Measurements from ENCODE around the gene DONSON.

The DONSON gene

GRCh38 chr21:33588485-33589335, at the start of gene DONSON (continued):
- no peak for TF ChIP-seq ZNF362 (tag by site-specific recombination; IDR thresholded peaks at IDR 0.05)
- TF ChIP-seq ZNF433 (tag by site-specific recombination; IDR thresholded peaks at IDR 0.05; ENCODE audit: low read depth) = no peak
- no peak for TF ChIP-seq HOXA7 (CRISPR knock-in tag; IDR thresholded peaks at IDR 0.05; ENCODE audit: borderline replicate concordance)
- no peak for TF ChIP-seq ZNF416 (tag by site-specific recombination; IDR thresholded peaks at IDR 0.05)
- peak; percentile 51; the same call in 1 of the 2 replicates for TF ChIP-seq ZNF391 (tag by site-specific recombination; IDR thresholded peaks at IDR 0.05; ENCODE audit: borderline replicate concordance, low read depth)
- TF ChIP-seq HOXC10 (CRISPR knock-in tag; IDR thresholded peaks at IDR 0.05) = no peak
- TF ChIP-seq BCL11A (tag by site-specific recombination; IDR thresholded peaks at IDR 0.05; ENCODE audit: low read depth) = 0 out of 2 replicates have a peak, but pooled peaks have one; percentile 42
- peak; percentile 82 for TF ChIP-seq SP7 (tag by site-specific recombination; IDR thresholded peaks at IDR 0.05)
- TF ChIP-seq, protein P1, sequence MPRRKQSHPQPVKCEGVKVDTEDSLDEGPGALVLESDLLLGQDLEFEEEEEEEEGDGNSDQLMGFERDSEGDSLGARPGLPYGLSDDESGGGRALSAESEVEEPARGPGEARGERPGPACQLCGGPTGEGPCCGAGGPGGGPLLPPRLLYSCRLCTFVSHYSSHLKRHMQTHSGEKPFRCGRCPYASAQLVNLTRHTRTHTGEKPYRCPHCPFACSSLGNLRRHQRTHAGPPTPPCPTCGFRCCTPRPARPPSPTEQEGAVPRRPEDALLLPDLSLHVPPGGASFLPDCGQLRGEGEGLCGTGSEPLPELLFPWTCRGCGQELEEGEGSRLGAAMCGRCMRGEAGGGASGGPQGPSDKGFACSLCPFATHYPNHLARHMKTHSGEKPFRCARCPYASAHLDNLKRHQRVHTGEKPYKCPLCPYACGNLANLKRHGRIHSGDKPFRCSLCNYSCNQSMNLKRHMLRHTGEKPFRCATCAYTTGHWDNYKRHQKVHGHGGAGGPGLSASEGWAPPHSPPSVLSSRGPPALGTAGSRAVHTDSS (tag by site-specific recombination; IDR thresholded peaks at IDR 0.05) = peak; percentile 44; the same call in 1 of the 2 replicates
- peak; percentile 79; the same call in 1 of the 2 replicates for TF ChIP-seq ZSCAN30 (tag by site-specific recombination; IDR thresholded peaks at IDR 0.05)
- TF ChIP-seq PATZ1 (tag by site-specific recombination; IDR thresholded peaks at IDR 0.05) = peak; percentile 82
- no peak for TF ChIP-seq ZNF48 (tag by site-specific recombination; IDR thresholded peaks at IDR 0.05)
- TF ChIP-seq ZNF184 (tag by site-specific recombination; IDR thresholded peaks at IDR 0.05) = peak; percentile 6; the same call in 1 of the 2 replicates
- peak; percentile 78 for TF ChIP-seq EGR2 (tag by site-specific recombination; IDR thresholded peaks at IDR 0.05; ENCODE audit: low read depth)
- no peak for TF ChIP-seq ZNF843 (tag by site-specific recombination; IDR thresholded peaks at IDR 0.05)
- TF ChIP-seq BCL11B (tag by site-specific recombination; IDR thresholded peaks at IDR 0.05; ENCODE audit: low read depth) = no peak; the same call in 1 of the 2 replicates
- no peak for TF ChIP-seq ZNF223 (tag by site-specific recombination; IDR thresholded peaks at IDR 0.05)
- TF ChIP-seq, protein P2, sequence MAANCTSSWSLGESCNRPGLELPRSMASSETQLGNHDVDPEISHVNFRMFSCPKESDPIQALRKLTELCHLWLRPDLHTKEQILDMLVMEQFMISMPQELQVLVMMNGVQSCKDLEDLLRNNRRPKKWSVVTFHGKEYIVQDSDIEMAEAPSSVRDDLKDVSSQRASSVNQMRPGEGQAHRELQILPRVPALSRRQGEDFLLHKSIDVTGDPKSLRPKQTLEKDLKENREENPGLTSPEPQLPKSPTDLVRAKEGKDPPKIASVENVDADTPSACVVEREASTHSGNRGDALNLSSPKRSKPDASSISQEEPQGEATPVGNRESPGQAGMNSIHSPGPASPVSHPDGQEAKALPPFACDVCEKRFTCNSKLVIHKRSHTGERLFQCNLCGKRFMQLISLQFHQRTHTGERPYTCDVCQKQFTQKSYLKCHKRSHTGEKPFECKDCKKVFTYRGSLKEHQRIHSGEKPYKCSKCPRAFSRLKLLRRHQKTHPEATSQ (tag by site-specific recombination; IDR thresholded peaks at IDR 0.05) = peak; percentile 34; the same call in 1 of the 2 replicates
- TF ChIP-seq, protein P3, sequence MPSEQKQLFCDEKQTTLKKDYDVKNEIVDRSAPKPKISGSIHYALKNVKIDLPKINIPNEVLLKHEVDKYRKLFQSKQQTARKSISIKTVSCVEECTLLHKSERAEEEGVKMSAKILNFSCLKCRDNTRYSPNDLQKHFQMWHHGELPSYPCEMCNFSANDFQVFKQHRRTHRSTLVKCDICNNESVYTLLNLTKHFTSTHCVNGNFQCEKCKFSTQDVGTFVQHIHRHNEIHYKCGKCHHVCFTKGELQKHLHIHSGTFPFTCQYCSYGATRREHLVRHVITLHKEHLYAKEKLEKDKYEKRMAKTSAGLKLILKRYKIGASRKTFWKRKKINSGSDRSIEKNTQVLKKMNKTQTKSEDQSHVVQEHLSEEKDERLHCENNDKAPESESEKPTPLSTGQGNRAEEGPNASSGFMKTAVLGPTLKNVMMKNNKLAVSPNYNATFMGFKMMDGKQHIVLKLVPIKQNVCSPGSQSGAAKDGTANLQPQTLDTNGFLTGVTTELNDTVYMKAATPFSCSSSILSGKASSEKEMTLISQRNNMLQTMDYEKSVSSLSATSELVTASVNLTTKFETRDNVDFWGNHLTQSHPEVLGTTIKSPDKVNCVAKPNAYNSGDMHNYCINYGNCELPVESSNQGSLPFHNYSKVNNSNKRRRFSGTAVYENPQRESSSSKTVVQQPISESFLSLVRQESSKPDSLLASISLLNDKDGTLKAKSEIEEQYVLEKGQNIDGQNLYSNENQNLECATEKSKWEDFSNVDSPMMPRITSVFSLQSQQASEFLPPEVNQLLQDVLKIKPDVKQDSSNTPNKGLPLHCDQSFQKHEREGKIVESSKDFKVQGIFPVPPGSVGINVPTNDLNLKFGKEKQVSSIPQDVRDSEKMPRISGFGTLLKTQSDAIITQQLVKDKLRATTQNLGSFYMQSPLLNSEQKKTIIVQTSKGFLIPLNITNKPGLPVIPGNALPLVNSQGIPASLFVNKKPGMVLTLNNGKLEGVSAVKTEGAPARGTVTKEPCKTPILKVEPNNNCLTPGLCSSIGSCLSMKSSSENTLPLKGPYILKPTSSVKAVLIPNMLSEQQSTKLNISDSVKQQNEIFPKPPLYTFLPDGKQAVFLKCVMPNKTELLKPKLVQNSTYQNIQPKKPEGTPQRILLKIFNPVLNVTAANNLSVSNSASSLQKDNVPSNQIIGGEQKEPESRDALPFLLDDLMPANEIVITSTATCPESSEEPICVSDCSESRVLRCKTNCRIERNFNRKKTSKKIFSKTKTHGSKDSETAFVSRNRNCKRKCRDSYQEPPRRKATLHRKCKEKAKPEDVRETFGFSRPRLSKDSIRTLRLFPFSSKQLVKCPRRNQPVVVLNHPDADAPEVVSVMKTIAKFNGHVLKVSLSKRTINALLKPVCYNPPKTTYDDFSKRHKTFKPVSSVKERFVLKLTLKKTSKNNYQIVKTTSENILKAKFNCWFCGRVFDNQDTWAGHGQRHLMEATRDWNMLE (tag by site-specific recombination; conservative IDR thresholded peaks at IDR 0.05; ENCODE audit: low read depth) = no peak
- no peak for TF ChIP-seq GFI1B (tag by site-specific recombination; IDR thresholded peaks at IDR 0.05)
- no peak for TF ChIP-seq ZNF274 (IDR thresholded peaks at IDR 0.05; ENCODE audit: low read length)
- TF ChIP-seq ZNF274 (tag by site-specific recombination; IDR thresholded peaks at IDR 0.05; ENCODE audit: borderline replicate concordance) = no peak
- no peak for TF ChIP-seq ZBTB6 (tag by site-specific recombination; IDR thresholded peaks at IDR 0.05)
- TF ChIP-seq ZBTB48 (tag by site-specific recombination; IDR thresholded peaks at IDR 0.05) = peak; percentile 25; the same call in 1 of the 2 replicates
- peak; percentile 39; the same call in 1 of the 2 replicates for TF ChIP-seq ZNF639 (tag by site-specific recombination; IDR thresholded peaks at IDR 0.05)

Measured in HEK293 (cell line).